Effector CD8-positive, alpha-beta T cell (primary cell): ENCODE data around the gene ATP2B2.

Source experiments
- DNase-seq: peaks from one replicate; lab custom pipeline; 2025; lab: John Stamatoyannopoulos, UW

The ATP2B2 gene

DNA sequence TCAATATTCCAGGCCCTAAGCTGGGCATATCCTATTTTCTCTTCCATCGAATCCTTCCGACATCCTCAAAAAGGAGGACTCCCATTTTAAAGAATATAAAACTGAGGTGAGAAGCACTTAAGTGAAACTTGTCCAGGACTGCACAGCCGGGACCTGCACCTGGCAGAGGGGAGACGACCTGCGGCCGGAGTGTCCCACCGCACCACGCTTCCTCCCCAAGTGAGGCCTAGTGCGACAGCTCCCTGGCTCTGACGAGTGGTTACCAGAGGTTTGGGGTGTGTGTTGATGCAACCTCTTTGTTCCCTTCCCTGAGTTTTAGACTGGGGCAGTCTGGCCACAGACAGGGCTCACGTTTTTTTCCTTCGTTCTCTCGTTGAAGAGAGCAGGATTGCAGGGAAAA lies 24.9 kb upstream of the ATP2B2 start:
- no peak for DNase-seq

GRCh38 chr3:10529809-10530208 lies 24.4 kb upstream of the ATP2B2 start:
- no peak for DNase-seq

DNA sequence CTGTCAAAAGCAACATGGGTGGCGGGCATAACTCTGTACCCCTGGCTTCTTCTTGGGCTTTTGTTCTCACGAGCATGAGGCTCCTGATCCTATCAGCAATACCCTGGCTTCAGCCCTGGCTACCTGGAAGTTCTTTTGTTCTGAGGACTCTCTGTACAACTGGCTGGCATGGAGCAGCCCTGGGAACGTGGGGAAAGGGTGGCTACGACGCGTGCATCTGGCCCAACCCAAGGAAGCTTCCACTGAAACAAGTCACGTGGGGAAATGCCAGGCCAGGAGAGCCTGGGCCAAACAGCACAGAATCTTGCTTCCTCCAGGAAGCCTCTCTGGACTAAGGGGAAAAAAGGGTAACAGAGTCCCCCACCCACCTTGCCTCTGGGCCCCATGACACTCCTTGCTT lies 22.7 kb upstream of the ATP2B2 start:
- DNase-seq, result no peak

DNA sequence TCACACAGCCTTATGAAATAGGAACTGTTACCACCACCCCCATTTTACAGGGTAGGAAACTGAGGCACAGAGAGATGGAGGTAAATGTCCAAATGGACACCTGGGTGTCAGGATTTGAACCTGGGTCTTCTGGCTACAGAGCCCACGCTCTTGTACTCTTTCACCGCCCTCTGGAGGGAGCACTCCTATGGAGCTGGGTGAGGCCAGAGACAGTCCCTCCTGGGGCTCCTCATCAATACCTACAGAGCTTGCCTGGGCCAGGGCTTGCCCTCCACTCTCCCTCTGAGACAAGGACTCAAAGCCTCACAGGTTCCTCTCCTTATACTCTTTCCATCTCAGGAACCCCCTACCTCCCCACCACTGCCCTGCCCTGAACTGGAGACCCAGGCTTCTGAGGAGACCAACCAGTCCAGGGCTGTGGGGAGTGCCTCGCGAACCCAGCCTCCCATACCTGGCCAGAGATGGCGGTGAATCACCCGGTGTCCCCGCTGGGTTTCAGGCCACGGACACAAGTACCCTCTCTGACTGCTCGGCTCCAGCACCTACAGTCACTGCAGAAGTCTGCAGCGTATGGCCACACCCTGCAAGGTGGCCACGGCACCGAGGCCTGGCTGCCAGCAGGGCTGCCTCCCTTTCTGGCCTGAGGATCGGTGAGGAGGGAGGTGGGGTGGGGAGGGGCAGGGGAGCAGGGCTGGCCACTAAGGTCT lies 22.1 kb upstream of the ATP2B2 start:
- DNase-seq, result no peak

DNA sequence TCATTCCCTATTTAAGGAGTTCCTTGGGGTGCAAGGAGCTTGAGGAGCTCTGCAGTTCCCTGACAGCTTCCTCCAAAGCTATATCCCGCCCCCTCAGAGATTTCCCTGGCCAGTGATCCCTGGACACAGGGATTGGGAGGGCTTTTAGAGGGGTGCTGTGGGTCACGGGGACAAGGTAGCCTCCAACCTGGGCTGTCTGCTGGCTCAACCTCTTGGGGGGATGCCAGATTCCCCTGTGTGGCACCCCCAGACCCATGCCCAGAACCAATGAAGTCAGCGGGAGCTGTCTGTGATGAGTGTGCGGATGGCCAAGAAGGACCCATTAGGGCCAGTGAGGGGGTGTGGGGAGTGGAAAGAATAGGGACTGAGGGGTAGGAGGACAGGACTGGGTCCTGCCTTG lies 21.0 kb upstream of the ATP2B2 start:
- no peak for DNase-seq

DNA sequence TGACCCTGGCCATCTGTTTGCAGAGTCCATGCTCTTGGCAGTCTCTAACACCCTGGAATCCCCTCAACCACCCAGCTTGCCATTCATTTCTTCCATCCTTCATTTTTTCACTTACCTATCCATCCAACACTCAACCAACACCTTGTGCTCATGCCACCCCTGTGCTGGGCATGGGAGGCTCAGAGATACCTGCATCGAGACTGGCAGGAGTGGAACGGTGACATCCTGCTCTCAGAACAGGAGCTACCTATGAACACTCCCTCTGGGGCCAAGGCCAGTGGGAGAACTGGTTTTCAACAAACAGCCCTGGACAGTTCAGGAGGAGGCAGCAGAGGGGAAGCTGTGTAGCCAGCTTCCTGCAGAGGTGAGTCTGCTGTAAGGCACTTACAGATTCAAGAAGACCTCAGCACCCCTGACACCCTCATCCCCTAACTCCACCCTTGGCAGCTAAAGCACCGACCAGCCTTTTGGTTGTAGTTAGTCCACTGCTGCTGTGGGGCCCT lies 19.5 kb upstream of the ATP2B2 start:
- no peak for DNase-seq

- DNase-seq, result no peak
These were observed 18.9 kb upstream of the ATP2B2 start for GRCh38 chr3:10524270-10524669.

GRCh38 chr3:10523561-10523960 lies 18.2 kb upstream of the ATP2B2 start:
- DNase-seq, result no peak

GRCh38 chr3:10522646-10523303 lies 17.4 kb upstream of the ATP2B2 start:
- DNase-seq, result no peak

- no peak for DNase-seq
These were observed 16.5 kb upstream of the ATP2B2 start for GRCh38 chr3:10521772-10522441.

DNA sequence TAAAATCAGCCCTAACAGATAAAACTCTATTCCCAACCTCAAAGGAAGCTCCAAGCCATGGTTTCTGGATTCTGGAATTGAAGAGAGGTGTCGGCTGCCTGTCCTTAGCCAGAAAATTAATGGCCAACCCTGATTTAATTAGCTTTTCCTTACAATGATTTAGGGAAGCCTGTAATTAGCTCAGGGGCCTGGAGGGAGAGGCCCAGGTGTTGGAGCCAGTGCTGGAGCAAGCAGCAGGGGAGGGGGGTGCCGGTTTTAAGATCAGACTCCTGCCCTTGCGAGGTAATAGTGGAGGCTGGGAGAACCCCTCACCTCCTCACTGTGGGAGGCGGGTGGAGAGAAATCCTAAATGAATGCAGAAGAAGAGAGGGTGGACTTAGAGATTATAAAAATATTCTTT lies 14.7 kb upstream of the ATP2B2 start:
- no peak for DNase-seq

DNA sequence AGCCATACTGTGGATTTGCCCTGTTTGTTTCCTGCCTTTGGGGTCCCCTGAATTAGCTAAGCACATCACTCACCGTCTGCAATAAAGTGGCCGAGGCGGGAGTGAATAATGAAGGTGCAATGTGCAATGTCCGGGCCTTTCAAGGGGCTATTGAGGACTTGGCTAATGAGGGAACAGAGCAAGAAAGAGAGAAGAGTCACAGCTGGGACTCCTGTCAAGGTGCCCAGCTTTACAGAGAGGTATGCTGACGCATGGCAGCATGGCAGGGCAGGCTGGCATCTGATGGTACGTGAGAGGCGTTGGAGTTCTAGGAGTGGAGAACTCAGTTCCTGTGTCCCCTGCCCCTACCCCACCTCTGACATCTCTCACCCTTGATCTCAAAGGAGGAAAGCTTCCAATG lies 13.8 kb upstream of the ATP2B2 start:
- no peak for DNase-seq

- DNase-seq, result no peak
These were observed 13.2 kb upstream of the ATP2B2 start for GRCh38 chr3:10518506-10519150.

GRCh38 chr3:10517627-10518026 lies 12.2 kb upstream of the ATP2B2 start:
- DNase-seq, result no peak

GRCh38 chr3:10516544-10517452 lies 11.4 kb upstream of the ATP2B2 start:
- DNase-seq, result no peak

DNA sequence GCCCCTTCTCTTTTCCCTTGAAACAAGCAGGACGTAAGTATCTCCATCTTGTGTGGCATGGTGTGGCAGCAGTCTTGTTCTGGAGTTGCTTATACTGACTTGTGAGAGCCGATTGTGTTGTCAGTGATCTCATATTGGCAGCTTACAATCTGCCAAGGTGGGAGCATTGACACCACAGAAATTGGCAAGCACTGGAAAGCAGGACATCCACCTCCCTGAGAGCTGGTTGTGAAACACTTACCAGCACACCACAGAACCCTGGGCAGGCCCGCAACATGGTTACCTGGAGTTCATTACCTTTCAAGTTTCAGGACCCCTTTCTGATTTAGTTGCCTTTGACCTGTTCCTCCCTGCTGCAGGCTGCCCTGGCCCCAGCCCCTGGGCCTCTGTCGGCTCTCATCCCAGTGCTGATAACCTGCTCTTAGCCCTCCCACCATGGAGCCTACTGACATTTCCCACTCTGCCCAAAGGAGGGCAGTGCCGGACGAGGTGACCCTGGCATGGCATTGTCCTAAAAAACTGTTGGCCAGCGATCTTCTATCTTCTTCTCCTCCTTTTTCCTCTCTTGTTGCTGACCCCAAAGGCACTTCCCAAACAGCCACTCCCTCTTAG lies 10.6 kb upstream of the ATP2B2 start:
- no peak for DNase-seq

GRCh38 chr3:10515396-10515795 lies 10.0 kb upstream of the ATP2B2 start:
- DNase-seq, result no peak

DNA sequence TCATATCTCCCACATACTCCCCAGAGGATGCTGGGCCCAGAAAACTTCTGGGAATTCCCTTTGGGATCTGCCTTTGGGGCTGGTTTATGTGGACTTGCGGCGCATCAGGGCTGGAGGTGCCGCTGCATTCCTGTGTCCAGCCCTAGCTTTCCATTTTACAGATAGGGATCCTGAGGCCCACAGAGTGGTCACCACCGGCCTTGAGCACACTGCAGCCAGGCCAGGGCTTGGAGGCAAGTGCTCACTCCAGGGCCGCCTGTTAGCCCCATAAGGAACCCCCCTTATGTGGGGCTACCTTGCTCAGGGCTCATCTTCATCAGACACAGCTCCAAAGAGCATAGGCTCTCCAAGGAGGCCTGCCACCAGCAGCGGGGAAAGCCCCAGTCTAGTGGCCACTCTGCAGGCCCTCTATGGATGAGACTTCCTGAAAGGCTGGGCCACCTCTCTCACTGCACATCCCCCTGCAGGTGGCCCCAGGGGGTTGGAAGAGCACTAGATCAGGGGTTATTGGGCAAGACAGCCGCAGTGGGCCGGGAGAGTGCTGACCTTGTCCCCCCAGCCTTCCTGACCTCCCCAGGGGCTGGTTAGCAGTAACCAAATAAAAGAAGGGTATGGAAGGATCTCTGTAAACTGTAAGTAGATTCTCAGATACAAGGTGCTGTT lies 9.2 kb upstream of the ATP2B2 start:
- no peak for DNase-seq

DNA sequence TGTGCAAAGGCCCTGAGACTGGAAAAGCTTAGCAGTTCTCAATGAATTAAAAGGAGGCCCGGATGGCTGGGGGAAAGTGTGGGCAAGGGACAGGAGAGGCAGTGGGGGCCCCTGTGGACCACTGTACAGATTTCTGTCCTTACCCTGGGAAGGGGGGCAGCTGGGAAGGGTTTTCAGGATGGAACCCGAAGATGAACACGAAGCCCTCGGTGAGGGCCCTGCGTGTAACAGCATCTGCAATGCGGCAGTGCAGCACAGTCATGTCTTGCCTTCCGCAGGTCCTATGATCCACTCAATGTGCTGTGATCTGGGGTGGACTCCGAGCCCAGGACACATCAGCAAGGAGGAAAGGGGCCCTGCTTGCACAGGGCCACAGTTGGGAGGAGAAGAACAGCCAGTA lies 7.9 kb upstream of the ATP2B2 start:
- no peak for DNase-seq

DNA sequence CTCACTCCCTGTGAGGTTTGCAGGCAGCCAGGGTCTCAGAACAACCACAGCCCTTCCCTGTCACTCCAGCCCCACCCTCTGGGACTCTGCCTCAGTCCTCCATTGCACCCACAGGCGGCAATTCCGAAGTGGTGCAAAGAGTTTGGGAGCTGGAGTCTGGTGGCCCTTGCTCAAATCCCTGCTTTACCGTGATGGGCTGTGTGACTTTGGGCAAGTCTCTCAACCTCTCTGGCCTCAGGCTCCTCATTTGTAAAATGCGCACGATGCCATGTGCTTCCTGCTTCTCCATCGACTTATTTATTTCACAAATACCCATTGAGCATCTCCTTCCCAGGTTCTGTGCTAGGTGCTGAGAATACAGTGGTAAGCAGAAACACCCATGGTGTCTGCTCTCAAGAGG lies 7.3 kb upstream of the ATP2B2 start:
- no peak for DNase-seq
